Hair follicular keratinocyte (primary cell): ENCODE measurements around the gene CLDN17. TPM values are rescaled to one million over a fixed set of nuclear protein-coding genes. Genes with fewer than 3 reads are reported as not detected.

Experiments used
- total RNA-seq: library from RNA; depleted of rRNA; stranded (reverse); fragments of >200 nt; gene quantifications from 2 replicates; pipeline ENCODE4 v1.2.3, GENCODE V29; 2015

CLDN17 gene, protein sequence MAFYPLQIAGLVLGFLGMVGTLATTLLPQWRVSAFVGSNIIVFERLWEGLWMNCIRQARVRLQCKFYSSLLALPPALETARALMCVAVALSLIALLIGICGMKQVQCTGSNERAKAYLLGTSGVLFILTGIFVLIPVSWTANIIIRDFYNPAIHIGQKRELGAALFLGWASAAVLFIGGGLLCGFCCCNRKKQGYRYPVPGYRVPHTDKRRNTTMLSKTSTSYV
- not detected in 2 replicates for total RNA-seq

DNA sequence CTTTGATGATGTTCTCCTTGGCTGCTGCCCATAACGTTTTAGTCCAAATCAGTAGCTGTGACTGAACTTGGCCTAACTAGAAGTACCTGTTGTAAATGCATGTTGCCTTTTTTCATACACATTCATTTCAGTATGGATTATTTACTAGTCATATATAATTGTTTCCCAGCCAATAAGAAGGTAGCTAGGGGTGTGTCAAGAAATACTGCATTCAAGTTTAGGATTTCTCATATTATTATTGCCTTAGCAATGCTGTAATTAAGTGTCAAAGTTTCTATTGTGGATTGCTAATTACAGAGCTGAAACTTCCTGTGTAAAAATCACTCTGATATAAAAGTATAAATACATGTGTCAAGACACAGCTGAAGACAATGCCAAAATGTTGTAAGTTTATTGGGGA lies at the start of gene CLDN17:
Gene CLDN17, minus strand, starts transcription at position 101 of the 400 bp plus-strand sequence. CDS start 188 bp downstream, outside the sequence.

DNA sequence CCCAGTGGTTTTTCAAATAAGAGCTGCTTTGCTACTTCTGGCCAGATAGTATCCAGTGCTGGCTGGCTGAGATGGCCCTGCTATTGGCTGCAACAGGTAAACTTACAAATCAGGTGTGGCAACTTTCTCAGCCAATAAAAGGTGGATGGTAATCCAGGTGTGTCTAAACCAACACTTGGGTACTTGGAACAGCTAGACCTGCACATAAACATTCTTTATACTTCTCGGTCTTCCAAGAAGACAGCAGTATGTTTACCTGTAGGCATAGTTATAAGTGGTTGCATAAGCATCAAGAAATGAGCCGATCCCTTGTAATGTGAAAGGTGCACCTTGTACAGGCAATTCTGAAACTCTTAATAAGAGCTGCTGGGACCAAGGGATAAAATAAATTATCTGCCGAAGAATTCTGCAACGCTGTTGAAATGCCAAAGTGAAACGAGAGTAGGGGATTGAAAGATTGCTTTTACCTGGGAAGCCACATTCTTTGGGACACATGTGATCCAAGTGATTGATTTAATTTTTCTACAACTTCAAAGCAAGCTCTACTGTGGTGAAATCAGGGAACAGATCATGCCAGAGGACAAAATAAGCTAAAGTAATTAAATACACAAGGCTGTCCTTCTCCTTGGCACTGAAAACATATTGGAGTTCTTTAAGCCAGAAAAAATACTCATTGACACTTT lies 49.6 kb upstream of the CLDN17 start, which contains the start of gene CLDN8:
Gene CLDN8, minus strand, starts transcription at position 57 of the 683 bp plus-strand sequence. CDS start 172 bp downstream, outside the sequence.

Other genes starting within 250 kb of the CLDN17 start
- gene GRIK1, start 226.8 kb downstream of the CLDN17 start, total RNA-seq: not detected in 2 replicates
- not detected in 2 replicates for gene CLDN8, start 49.3 kb upstream of the CLDN17 start, total RNA-seq
- not detected in 2 replicates for gene KRTAP24-1, start 116.1 kb upstream of the CLDN17 start, total RNA-seq
- gene KRTAP25-1, start 122.7 kb upstream of the CLDN17 start, total RNA-seq: not detected in 2 replicates
- gene KRTAP26-1, start 153.5 kb upstream of the CLDN17 start, total RNA-seq: not detected in 2 replicates
- not detected in 2 replicates for gene KRTAP27-1, start 170.9 kb upstream of the CLDN17 start, total RNA-seq
- gene KRTAP23-1, start 181.8 kb upstream of the CLDN17 start, total RNA-seq: not detected in 2 replicates
- not detected in 2 replicates for gene KRTAP13-2, start 205.5 kb upstream of the CLDN17 start, total RNA-seq
- not detected in 2 replicates for gene KRTAP13-1, start 229.2 kb upstream of the CLDN17 start, total RNA-seq